AG10803 (cell line): ENCODE results near the gene CHRNG.
"Not testable (repeated sequence)": the region's sequence is repeated elsewhere in the genome, so short reads cannot be mapped to it uniquely, and the experiment has no call there.

Source experiments
- DNase-seq: peaks from one replicate; pipeline ENCODE4 v3.0.0; 2010; ENCODE audit warnings: low read depth
- H3K4me3 ChIP-seq: 2 replicates; pipeline ENCODE4 v1.5.1; 2011; ENCODE audit warnings: mild to moderate bottlenecking, low read length, control low read depth
- TF ChIP-seq, protein P1 (sequence below): conservative IDR thresholded peaks from 2 replicates; pipeline ENCODE4 v1.5.1; 2011; ENCODE audit warnings: mild to moderate bottlenecking, low read length, control low read depth, inconsistent platforms

The CHRNG gene

DNA sequence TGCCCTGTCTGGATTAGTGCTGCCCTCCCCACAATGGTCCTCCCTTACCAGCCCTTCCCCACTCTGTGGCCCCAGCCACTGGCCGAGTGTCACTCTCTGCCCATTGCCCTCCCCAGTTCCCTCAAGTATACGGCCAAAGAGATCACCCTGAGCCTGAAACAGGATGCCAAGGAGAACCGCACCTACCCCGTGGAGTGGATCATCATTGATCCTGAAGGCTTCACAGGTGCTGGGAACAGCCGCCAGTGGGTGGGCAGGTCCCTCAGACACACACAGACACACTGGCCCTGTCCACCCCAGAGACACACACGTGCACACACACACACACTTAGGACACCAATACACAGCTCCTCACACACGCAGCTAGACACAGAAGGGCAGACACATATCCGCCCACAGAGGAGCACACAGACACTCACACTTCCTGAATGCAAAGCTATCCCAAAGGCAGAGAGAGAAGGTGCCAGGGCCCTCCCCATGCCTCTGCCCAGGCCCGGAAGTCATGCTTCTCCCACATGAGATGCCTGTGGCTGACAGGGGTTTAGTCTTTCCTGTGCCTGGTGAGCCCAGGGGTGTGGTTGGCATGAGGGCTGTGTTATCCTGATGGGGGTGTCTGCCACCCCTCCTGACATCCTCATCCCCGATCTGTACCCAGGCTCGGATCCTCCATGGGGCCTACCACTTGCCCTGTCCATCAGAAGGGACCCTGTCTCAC lies 10.6 kb upstream of the CHRNG start:
- DNase-seq, result peak; percentile 17
- no peak overlapping the region for H3K4me3 ChIP-seq

GRCh38 chr2:232529806-232530547 lies 9.5 kb upstream of the CHRNG start:
- H3K4me3 ChIP-seq, result no peak overlapping the region
- TF ChIP-seq, protein P1, sequence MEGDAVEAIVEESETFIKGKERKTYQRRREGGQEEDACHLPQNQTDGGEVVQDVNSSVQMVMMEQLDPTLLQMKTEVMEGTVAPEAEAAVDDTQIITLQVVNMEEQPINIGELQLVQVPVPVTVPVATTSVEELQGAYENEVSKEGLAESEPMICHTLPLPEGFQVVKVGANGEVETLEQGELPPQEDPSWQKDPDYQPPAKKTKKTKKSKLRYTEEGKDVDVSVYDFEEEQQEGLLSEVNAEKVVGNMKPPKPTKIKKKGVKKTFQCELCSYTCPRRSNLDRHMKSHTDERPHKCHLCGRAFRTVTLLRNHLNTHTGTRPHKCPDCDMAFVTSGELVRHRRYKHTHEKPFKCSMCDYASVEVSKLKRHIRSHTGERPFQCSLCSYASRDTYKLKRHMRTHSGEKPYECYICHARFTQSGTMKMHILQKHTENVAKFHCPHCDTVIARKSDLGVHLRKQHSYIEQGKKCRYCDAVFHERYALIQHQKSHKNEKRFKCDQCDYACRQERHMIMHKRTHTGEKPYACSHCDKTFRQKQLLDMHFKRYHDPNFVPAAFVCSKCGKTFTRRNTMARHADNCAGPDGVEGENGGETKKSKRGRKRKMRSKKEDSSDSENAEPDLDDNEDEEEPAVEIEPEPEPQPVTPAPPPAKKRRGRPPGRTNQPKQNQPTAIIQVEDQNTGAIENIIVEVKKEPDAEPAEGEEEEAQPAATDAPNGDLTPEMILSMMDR, result no peak
- DNase-seq, result no peak

More for the DNA sequence above, 10.6 kb upstream of the CHRNG start:
- TF ChIP-seq, protein P1, result no peak

DNA sequence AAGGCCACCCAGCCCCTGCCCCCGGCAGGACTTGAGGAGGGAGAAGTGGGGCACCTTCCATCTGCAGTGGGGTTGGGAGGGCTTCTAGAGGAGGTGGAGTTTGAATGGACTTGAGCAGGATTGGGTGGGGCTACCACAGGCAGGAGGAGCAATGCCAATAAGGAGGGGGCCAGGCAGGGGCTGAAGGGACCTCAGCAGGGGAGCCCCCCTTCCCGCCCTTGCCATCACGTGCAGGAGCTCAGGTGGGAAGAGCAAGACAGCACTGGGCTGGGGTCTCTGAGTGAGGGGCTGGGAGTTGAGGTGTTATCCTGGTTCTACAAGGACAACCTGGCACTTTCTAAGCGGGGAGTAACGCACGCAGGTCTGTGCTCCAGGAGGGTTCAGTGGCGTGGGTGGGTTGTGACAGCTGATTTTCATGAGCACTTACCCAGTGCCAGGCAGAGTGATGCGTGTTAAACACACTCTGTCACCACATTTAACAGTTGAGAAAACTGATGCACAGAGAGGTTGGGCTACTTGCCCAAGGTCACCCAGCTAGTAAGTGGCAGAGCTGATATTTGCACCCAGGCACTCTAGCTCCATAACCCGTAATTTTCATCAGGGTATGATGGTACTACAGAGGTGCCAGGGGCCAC lies 8.7 kb upstream of the CHRNG start:
- TF ChIP-seq, protein P1, result no peak
- DNase-seq, result no peak
- H3K4me3 ChIP-seq, result no peak overlapping the region

- no peak for DNase-seq
- H3K4me3 ChIP-seq, result no peak overlapping the region
- TF ChIP-seq, protein P1, result no peak
These were observed 7.1 kb upstream of the CHRNG start for GRCh38 chr2:232532419-232532818.

DNA sequence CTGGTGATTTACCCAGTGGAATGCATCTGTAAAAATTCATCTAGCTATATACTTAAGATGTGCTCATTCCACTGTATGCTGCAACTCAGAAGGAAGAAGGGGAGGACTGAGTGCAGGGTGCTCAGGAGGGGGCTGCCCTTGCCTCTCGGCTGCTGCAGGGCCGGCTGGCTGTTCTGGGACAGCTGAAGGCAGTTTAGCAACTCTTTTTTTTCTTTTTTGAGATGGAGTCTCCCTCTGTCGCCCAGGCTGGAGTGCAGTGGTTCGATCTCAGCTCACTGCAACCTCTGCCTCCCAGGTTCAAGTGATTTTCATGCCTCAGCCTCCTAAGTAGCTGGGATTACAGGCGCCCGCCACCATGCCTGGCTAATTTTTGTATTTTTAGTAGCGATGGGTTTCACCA lies 6.7 kb upstream of the CHRNG start:
- not testable (repeated sequence) for H3K4me3 ChIP-seq, DNase-seq

GRCh38 chr2:232533944-232534710 lies 5.4 kb upstream of the CHRNG start:
- DNase-seq, result no peak
- no peak overlapping the region for H3K4me3 ChIP-seq
- TF ChIP-seq, protein P1, result no peak
